Raji (cell line): ENCODE data around the gene ANKFN1.

Experiments used
- POLR2A ChIP-seq: IDR thresholded peaks from 2 replicates; pipeline ENCODE4 v1.6.1; 2011; ENCODE audit warnings: low read depth, low read length, control low read depth; ENCODE audit not compliant: insufficient read depth

Gene ANKFN1

GRCh38 chr17:56499799-56500388, 346.6 kb downstream of the ANKFN1 start:
- TF ChIP-seq POLR2A, result no peak

- TF ChIP-seq POLR2A, result no peak
These were observed 348.9 kb downstream of the ANKFN1 start for GRCh38 chr17:56502120-56502654.

GRCh38 chr17:56505154-56505756, 352.0 kb downstream of the ANKFN1 start:
- no peak for TF ChIP-seq POLR2A

- TF ChIP-seq POLR2A, result no peak
These were observed 353.1 kb downstream of the ANKFN1 start for GRCh38 chr17:56506349-56506748.

- no peak for TF ChIP-seq POLR2A
These were observed 357.5 kb downstream of the ANKFN1 start for GRCh38 chr17:56510554-56511342.

- no peak for TF ChIP-seq POLR2A
These were observed 361.0 kb downstream of the ANKFN1 start for GRCh38 chr17:56514264-56514663.

GRCh38 chr17:56514899-56515298, 361.6 kb downstream of the ANKFN1 start:
- TF ChIP-seq POLR2A, result no peak

GRCh38 chr17:56521414-56522141, 368.3 kb downstream of the ANKFN1 start:
- no peak for TF ChIP-seq POLR2A

GRCh38 chr17:56523042-56523441, 369.8 kb downstream of the ANKFN1 start:
- no peak for TF ChIP-seq POLR2A

GRCh38 chr17:56528696-56529095, 375.4 kb downstream of the ANKFN1 start:
- TF ChIP-seq POLR2A, result no peak

GRCh38 chr17:56532926-56533325, 379.7 kb downstream of the ANKFN1 start:
- no peak for TF ChIP-seq POLR2A

- TF ChIP-seq POLR2A, result no peak
These were observed 383.5 kb downstream of the ANKFN1 start for GRCh38 chr17:56536766-56537165.

- TF ChIP-seq POLR2A, result no peak
These were observed 387.6 kb downstream of the ANKFN1 start for GRCh38 chr17:56540836-56541235.

- no peak for TF ChIP-seq POLR2A
These were observed 390.0 kb downstream of the ANKFN1 start for GRCh38 chr17:56543280-56543679.

GRCh38 chr17:56545106-56545505, 391.8 kb downstream of the ANKFN1 start:
- TF ChIP-seq POLR2A, result no peak
